Measurements from ENCODE around the gene ZNF385B.

ZNF385B gene

GRCh38 chr2:179817181-179817841 is 44.1 kb downstream of the ZNF385B start (continued):
- TF ChIP-seq ZNF280C (tag by site-specific recombination; IDR thresholded peaks at IDR 0.05) (no peak), ZFP69B (tag by site-specific recombination; IDR thresholded peaks at IDR 0.05) (no peak), ZBTB17 (tag by site-specific recombination; IDR thresholded peaks at IDR 0.05) (no peak), ZNF202 (tag by site-specific recombination; IDR thresholded peaks at IDR 0.05; ENCODE audit: borderline replicate concordance) (no peak), TRIM28 (IDR thresholded peaks at IDR 0.05; ENCODE audit: borderline replicate concordance, low read length) (no peak), BCL6B (tag by site-specific recombination; IDR thresholded peaks at IDR 0.05) (0 out of 2 replicates have a peak, but pooled peaks have one; percentile 25), ZNF398 (tag by site-specific recombination; IDR thresholded peaks at IDR 0.05) (peak; percentile 42; the same call in 1 of the 2 replicates), HIC1 (tag by site-specific recombination; IDR thresholded peaks at IDR 0.05) (peak; percentile 32; the same call in 1 of the 2 replicates), ZNF76 (tag by site-specific recombination; IDR thresholded peaks at IDR 0.05; ENCODE audit: borderline replicate concordance, low read depth) (no peak), OSR2 (tag by site-specific recombination; IDR thresholded peaks at IDR 0.05) (no peak), SETDB1 (IDR thresholded peaks at IDR 0.05; ENCODE audit: insufficient read length, low read length) (no peak), ZSCAN4 (tag by site-specific recombination; IDR thresholded peaks at IDR 0.05) (peak; percentile 86), ZNF18 (tag by site-specific recombination; IDR thresholded peaks at IDR 0.05) (no peak), PRDM6 (tag by site-specific recombination; IDR thresholded peaks at IDR 0.05) (peak; percentile 40; the same call in 1 of the 2 replicates), PATZ1 (tag by site-specific recombination; IDR thresholded peaks at IDR 0.05) (no peak)
